ENCODE data around the gene NFATC2.

The NFATC2 gene

DNA sequence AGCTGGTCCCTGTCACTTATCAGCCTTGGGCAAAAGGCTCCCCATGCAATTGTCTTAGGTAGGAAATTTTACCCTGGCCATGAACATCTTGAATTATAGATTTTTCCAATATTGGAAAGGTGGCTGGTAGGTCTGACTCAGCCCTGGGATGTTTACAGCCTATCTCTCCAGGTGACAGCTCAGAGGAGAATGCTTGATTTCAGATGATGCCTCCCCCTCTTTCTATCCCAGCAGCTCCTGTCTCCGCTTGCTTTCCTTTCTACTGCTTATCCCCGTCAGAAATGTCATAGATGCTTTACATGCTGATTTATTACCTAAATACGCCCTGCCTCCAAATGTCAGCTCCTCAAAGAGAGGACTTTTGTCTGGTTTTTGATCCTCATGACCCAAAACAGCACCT is 109.6 kb downstream of the NFATC2 start:
- no peak for DNase-seq (ENCODE audit: low read depth in 2 of 3, low spot score in 2 of 3)

DNA sequence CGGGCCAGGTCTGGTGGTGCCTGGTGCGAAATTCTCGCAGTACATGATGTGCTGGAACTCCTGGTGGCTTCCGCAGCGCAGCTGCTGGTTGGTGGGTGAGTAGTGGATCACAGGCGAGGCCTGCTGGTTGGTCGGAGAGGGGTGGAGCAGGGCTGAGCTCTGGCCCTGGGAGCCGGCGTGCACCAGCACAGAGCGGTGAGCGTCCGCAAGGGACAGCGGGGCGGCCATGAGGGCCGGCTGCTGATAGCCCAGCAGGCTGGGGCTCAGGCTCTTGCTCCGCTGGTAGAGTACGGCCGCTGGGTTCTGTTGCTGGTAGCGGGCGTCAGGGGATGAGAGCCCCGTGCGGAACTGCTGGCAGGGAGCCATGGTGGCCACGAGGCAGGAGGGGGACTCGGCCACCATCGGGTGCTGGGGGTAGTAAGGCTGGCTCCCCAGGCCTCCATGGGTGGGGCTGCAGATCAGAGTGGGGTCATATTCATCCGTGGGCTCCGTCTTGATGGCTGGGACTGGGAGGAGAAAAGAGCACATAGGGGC is 110.2 kb downstream of the NFATC2 start:
- DNase-seq (ENCODE audit: low read depth in 2 of 3, low spot score in 2 of 3) = no peak

GRCh38 chr20:51431321-51431720 is 111.2 kb downstream of the NFATC2 start:
- no peak for DNase-seq (ENCODE audit: low read depth in 2 of 3, low spot score in 2 of 3)

- DNase-seq (ENCODE audit: low read depth in 2 of 3, low spot score in 2 of 3) = no peak
These were observed 112.1 kb downstream of the NFATC2 start for GRCh38 chr20:51430198-51430950.

DNA sequence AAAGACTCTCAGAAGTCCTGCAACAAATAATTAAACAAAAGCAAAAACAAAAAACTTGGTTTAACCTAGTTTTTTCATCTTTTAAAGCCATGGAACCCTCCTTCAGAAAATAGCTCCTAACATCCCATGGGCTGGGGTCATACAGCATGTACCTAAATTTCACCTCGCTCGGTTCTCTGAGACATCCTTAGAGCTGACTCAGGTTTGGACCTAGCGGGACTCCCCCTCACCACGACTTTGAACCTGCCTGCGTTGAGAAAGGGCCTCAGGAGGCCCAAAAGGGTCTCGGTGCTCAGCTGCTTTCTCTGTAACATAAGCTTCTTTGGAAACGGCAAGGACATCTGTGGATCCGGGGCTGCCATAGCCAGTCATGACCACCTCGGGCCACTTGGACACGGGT is 112.8 kb downstream of the NFATC2 start:
- DNase-seq (ENCODE audit: low read depth in 2 of 3, low spot score in 2 of 3) = no peak

DNA sequence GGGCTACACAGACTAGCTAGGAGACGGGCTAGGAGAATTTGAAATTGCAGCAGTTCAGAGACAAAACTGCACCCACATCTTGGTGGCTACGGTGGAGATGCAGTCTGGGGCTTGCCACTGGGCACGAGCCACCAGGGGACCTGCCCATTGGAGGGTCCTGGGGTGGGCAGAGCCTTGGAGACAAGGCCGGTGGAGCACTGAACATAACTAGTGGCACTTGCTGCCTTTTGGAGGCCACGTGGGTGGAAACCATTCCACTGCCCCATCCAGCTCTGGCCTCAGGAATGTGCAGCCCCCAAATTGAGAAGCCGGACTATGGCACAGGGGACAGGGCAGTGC is 113.4 kb downstream of the NFATC2 start:
- no peak for DNase-seq (ENCODE audit: low read depth in 2 of 3, low spot score in 2 of 3)

GRCh38 chr20:51428401-51429143 is 113.9 kb downstream of the NFATC2 start:
- no peak for DNase-seq (ENCODE audit: low read depth in 2 of 3, low spot score in 2 of 3)

GRCh38 chr20:51427651-51428291 is 114.7 kb downstream of the NFATC2 start:
- no peak for DNase-seq (ENCODE audit: low read depth in 2 of 3, low spot score in 2 of 3)

DNA sequence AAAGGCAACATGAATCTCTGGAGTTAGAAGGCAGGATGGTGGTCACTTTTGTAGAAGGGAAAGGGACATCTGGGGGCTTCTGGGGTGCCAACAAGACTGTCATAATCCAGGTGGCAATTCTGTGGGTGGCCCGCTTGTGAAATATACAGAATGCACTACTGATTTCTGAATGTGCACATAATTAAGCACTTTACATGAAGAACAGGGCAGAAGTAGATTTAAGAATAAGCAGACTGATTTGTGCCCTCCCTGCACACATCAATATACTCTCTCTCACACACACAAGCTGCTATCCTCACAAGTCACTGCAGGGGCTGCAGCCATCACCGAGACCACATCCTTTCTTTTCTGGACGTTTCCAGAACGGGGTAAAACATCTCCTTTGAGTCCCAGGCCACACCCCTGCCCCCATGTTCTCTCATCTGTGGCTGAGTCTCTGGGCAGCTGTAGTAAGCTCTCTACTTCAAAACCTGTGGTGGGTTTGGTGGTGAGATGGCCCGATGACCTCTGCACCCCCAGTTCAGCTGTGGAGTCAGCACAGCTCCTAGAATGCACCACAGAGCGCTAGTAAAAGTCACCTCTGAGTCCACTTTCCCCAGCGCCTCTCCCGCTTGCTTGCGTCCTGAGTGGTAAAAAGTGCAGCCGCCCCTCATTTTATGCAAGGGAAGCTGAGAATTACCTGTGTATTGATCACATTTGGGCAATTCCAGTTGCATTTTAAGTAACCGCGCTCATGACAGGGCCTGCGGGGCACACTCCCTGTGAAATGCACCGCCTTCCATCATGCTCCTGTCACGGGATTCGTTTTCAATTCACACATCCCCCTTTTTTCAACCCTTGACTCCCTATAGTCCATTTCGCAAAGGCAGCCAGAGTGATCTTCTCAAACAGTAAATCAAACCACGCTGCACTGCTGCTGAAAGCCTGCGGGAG is 115.5 kb downstream of the NFATC2 start:
- DNase-seq (ENCODE audit: low read depth in 2 of 3, low spot score in 2 of 3) = no peak

GRCh38 chr20:51425347-51426106 is 117.0 kb downstream of the NFATC2 start:
- no peak for DNase-seq (ENCODE audit: low read depth in 2 of 3, low spot score in 2 of 3)

- no peak for DNase-seq (ENCODE audit: low read depth in 2 of 3, low spot score in 2 of 3)
These were observed 118.0 kb downstream of the NFATC2 start for GRCh38 chr20:51424270-51425117.

- DNase-seq (ENCODE audit: low read depth in 2 of 3, low spot score in 2 of 3) = no peak
These were observed 118.7 kb downstream of the NFATC2 start for GRCh38 chr20:51423810-51424209.

GRCh38 chr20:51423290-51423667 is 119.2 kb downstream of the NFATC2 start:
- DNase-seq (ENCODE audit: low read depth in 2 of 3, low spot score in 2 of 3) = no peak

DNA sequence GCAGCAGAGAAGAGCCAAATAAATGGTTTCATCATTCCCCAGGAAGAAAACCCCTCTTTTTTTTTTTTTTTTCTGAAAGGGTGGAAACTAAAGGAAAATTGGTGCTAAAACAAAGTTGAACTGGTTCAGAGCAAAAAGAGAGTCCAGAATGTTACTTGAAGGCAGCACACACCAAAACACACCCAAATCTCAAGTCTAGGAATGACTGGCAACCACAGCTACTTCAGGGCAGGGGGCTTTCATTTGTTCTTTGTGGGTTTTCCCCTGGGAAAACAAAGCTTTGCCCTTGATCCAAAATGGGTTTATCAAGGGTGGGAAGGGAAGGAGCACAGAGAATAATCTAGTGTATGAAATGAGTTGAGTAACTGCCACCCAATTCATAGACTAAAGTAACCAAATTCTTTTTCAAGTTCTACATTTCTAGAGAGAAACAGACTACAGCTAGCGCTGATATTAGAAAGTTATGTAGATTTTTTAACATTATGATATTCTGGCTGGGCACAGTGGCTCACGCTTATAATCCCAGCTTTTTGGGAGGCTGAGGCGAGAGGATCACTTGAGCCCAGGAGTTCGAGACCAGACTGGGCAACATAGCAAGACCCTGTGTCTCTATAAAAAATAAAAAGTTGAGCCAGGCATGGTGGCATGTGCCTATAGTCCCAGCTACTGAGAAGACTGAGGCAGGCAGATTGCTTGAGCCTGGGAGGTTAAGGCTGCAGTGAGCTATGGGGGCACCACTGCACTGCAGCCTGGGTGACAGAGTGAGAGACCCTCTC is 119.8 kb downstream of the NFATC2 start:
- no peak for DNase-seq (ENCODE audit: low read depth in 2 of 3, low spot score in 2 of 3)

GRCh38 chr20:51420805-51421204 is 121.7 kb downstream of the NFATC2 start:
- DNase-seq (ENCODE audit: low read depth in 2 of 3, low spot score in 2 of 3) = no peak

DNA sequence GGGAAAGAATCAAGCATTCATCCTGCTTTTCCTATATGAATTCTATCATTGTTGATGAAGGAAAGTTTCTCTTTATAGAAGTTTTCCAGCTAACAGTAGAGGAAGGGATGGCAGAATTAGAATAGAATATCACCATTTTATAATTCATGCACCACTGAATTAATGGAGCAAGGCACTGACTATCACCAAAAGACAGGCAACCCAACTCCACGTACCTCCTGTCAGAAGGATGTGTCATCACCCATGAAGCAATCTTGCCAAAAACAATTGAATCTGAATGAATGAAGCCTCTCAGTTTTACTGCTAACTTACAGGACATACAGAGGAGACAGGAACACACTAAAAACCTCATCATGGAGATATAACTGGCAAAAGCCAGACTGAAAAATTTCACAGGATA is 122.4 kb downstream of the NFATC2 start:
- DNase-seq (ENCODE audit: low read depth in 2 of 3, low spot score in 2 of 3) = no peak

DNA sequence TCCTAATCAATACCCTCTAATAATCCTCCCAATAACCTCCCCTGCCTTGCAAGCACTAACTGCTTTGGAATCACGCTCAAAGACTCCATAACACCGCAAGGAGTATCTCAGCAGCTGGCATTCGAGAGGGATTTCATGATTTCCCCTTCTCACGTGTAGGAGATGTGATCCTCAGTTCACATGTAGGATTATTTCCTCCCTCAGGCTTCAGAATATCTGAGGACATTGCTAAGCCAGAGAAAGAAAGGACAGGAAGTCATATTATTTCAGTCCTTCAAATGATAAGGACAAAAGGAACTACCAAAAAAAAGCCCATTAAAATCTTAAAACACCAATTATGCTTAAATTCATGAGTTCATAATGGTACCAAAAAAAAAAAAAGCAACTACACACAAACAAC is 122.9 kb downstream of the NFATC2 start:
- no peak for DNase-seq (ENCODE audit: low read depth in 2 of 3, low spot score in 2 of 3)

DNA sequence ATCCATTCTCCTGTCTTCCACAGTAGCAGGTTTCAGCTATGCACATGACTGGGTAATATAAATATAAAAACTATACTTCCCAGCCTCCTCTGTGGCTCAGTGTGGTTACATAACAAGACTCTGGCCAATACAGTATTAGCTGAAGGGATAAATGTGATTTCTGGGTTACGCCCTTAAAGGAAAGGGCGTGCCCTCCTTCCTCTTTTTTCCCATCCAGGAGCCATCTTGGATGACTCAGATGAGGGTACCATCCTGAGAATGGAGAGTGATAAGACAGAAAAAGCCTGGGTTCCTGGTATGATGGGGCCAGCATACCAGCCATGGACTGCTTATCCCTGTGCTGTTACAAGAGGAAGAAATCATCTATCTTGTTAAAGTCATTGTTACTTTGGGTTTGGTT is 123.3 kb downstream of the NFATC2 start:
- DNase-seq (ENCODE audit: low read depth in 2 of 3, low spot score in 2 of 3) = no peak

DNA sequence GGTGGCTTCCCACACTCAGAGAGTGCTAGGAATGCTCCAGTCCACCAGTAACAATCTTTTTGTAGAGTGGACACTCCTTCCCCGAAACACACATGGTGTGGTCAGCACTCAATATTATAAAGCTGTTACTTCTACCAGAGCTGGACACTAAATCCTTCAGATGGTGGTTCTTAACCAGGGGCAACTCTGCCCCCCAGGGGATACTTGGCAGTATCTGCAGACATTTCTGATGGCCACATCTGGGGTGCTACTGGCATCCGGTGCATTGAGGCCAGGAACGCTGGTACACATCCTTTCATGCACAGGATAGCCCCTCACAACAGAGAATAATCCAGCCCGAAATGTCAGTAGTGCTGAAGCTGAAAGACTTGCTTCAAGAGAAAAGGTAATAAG is 124.4 kb downstream of the NFATC2 start:
- no peak for DNase-seq (ENCODE audit: low read depth in 2 of 3, low spot score in 2 of 3)

All from activated CD8-positive, alpha-beta memory T cell treated with anti-CD3 and anti-CD28 coated beads for 48 hours (primary cell).